GM19239 (cell line): Measurements from ENCODE around the gene ARHGEF7.

Experiments used
- DNase-seq: peaks from one replicate; pipeline ENCODE4 v3.0.0; 2011; ENCODE audit warnings: low spot score; ENCODE audit not compliant: insufficient read length
- FAIRE-seq: peaks from 2 replicates; lab custom pipeline; 2011; peaks lifted over from hg19 to GRCh38; lab: Jason Lieb, UNC

Gene ARHGEF7

GRCh38 chr13:111327730-111328573 is 212.8 kb downstream of the ARHGEF7 start:
- FAIRE-seq, result no peak
- no peak for DNase-seq

- DNase-seq (no peak), FAIRE-seq (no peak)
These were observed 213.7 kb downstream of the ARHGEF7 start for GRCh38 chr13:111328574-111329410.

- no peak for FAIRE-seq
- DNase-seq, result no peak
These were observed 214.5 kb downstream of the ARHGEF7 start for GRCh38 chr13:111329641-111330040.

GRCh38 chr13:111330066-111330610 is 215.0 kb downstream of the ARHGEF7 start:
- FAIRE-seq (no peak), DNase-seq (no peak)

DNA sequence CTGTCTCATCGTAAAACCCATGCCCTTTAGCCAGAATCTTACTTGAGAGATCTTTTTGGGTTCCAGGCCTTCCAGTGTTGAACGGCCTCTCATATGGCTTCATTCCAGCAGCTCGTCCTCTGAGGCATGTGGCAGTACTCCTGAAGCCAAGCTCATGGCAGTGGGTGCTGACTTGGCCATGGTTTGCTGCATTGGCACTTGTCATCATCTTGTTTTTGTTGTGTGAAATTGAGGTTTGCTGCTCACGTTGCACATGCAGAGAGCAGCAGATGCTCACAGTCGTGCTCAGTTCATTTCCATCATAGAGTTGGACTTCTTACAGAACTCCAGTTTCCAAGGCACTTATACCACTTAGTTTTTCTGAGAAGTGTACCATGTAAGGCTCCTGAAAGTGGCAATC is 220.2 kb downstream of the ARHGEF7 start:
- no peak for FAIRE-seq
- no peak for DNase-seq

GRCh38 chr13:111336666-111337065 is 221.6 kb downstream of the ARHGEF7 start:
- FAIRE-seq (no peak), DNase-seq (no peak)

- FAIRE-seq, result no peak
- no peak for DNase-seq
These were observed 222.1 kb downstream of the ARHGEF7 start for GRCh38 chr13:111337206-111337605.

DNA sequence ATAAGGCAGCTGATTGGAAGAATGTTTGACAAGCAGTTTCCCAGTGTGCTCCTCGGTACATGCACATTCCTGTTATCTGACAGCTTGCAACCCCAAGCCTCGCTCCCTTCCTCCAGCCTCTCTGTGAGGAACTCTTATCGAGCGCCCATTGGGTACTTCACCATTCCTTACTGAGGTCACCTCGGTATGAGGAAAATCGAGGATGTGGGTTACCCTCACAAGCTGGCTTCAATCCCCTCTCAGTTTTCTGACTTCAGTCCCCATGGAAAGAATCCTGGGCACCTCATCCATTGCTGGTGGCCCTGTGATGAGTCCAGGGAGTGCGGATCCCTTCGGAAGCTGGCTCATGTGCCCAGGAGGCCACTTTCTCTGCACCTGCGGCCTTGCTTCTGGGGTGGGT is 222.6 kb downstream of the ARHGEF7 start:
- DNase-seq, result no peak
- no peak for FAIRE-seq

- FAIRE-seq, result no peak
These were observed 223.7 kb downstream of the ARHGEF7 start for GRCh38 chr13:111338841-111339240.

GRCh38 chr13:111339366-111340143 is 224.4 kb downstream of the ARHGEF7 start:
- no peak for FAIRE-seq
- DNase-seq, result no peak

More at GRCh38 chr13:111338841-111339240, 223.7 kb downstream of the ARHGEF7 start:
- no peak for DNase-seq

DNA sequence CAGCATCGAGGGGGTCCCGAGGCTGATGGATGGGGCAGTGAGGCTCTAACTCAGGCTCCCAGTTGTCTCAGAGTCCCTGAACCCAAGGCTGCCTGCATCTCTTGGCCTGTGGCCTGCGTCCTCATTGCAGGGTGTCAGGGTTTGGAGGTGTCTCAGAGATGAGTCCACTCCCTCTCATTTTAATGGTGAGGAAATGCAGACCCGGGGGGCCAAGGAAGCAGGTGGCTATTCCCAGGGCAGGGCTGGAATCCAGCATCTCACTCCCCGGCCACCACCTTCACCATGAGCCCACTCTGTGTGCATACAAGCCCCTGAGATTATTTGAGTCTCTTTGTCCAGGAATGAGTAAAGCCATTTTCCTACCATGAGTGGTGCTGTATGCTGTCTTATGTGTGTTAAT is 226.8 kb downstream of the ARHGEF7 start:
- DNase-seq (no peak), FAIRE-seq (no peak)

GRCh38 chr13:111342721-111343120 is 227.6 kb downstream of the ARHGEF7 start:
- DNase-seq, result no peak
- FAIRE-seq, result no peak

- no peak for DNase-seq
- no peak for FAIRE-seq
These were observed 228.2 kb downstream of the ARHGEF7 start for GRCh38 chr13:111343186-111343805.

- no peak for DNase-seq
- no peak for FAIRE-seq
These were observed 229.5 kb downstream of the ARHGEF7 start for GRCh38 chr13:111344471-111345191.

DNA sequence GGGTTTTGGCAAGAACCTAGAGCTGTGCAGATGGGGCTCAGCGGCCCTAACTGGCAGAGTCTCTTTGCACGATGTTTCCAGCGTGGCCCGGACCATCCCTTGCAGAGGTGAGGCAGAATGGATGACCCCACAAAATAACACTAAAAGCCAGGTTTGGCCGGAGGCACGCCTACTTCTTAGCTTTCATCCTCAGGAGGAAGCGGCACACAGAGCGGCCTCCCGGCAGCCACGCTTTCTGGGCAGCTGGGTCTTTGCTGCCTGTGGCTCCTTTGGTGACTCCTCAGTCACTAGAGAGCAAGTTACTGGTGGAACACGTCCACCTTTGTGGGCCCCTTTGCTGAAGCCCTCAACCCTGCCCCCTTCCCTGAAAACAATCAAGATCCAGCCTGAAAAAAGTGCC is 230.6 kb downstream of the ARHGEF7 start:
- DNase-seq, result no peak
- no peak for FAIRE-seq

- FAIRE-seq (no peak), DNase-seq (no peak)
These were observed 231.1 kb downstream of the ARHGEF7 start for GRCh38 chr13:111346101-111346680.

- no peak for DNase-seq
- FAIRE-seq, result no peak
These were observed 232.3 kb downstream of the ARHGEF7 start for GRCh38 chr13:111347438-111347837.

GRCh38 chr13:111353508-111353907 is 238.4 kb downstream of the ARHGEF7 start:
- DNase-seq (no peak), FAIRE-seq (no peak)

- no peak for FAIRE-seq
- DNase-seq, result no peak
These were observed 239.7 kb downstream of the ARHGEF7 start for GRCh38 chr13:111354789-111355188.
